Upper lobe of left lung (tissue), 6 donors: ENCODE results near the gene TNNC1. TPM values are rescaled to one million over a fixed set of nuclear protein-coding genes. Genes with fewer than 3 reads are reported as not detected.

Source experiments
- ATAC-seq, 2 donors: fragments of 200-7000 bp; cut with Tn5 transposase; one replicate each; pipeline ENCODE4 v1.9.1; 2022; ENCODE audit warnings: mild to moderate bottlenecking in 2 of 2, moderate library complexity in 2 of 2; ENCODE audit not compliant: low FRiP score in 2 of 2
- DNase-seq, 2 donors: peaks; one replicate each; pipeline ENCODE4 v3.0.0-alpha.2; 2019 to 2020
- H3K27ac ChIP-seq, 4 donors: fragments of 200-600 bp; sonication (generic); one replicate each; pipeline ENCODE4 v1.5.1; 2016 to 2019
- H3K27me3 ChIP-seq, 4 donors: fragments of 200-600 bp; sonication (generic); one replicate each; pipeline ENCODE4 v1.5.1; 2017 to 2019
- H3K36me3 ChIP-seq, 4 donors: fragments of 200-600 bp; sonication (generic); one replicate each; pipeline ENCODE4 v1.5.1; 2016 to 2019
- H3K4me1 ChIP-seq, 4 donors: fragments of 200-600 bp; sonication (generic); one replicate each; pipeline ENCODE4 v1.5.1; 2018 to 2019
- H3K4me3 ChIP-seq, 4 donors: fragments of 200-600 bp; sonication (generic); one replicate each; pipeline ENCODE4 v1.5.1; 2017 to 2019; ENCODE audit warnings: mild to moderate bottlenecking in 2 of 4, moderate library complexity in 1 of 4
- H3K9me3 ChIP-seq, 4 donors: fragments of 200-600 bp; sonication (generic); one replicate each; pipeline ENCODE4 v1.5.1; 2018 to 2019
- CTCF ChIP-seq, 6 experiments: fragments of 450-650 bp in 4 of 6; fragments of 200-600 bp in 2 of 6; sonication (generic) in 2 of 6; IDR thresholded peaks; one replicate each; pipeline ENCODE4 v1.5.1; 2016 to 2019; ENCODE audit warnings: antibody characterized with exemption in 6 of 6
- EP300 ChIP-seq, 4 donors: sonication (generic); formaldehyde crosslinking; IDR thresholded peaks; one replicate each; pipeline ENCODE4 v1.5.1; 2017; ENCODE audit warnings: antibody characterized with exemption in 4 of 4, control low read depth in 2 of 4
- POLR2A ChIP-seq, 4 donors: fragments of 450-650 bp; IDR thresholded peaks; one replicate each; pipeline ENCODE4 v1.5.1; 2016 to 2017; ENCODE audit warnings: antibody characterized with exemption in 4 of 4, mild to moderate bottlenecking in 2 of 4
- POLR2AphosphoS5 ChIP-seq, 2 donors: sonication (generic); formaldehyde crosslinking; IDR thresholded peaks; one replicate each; pipeline ENCODE4 v1.5.1; 2017; ENCODE audit warnings: antibody characterized with exemption in 2 of 2
- WGBS, 2 donors: methylation state at CpG; one replicate each; pipeline ENCODE4 v1.1.5; 2017 to 2018; 5-methylcytosine and 5-hydroxymethylcytosine counted together
- total RNA-seq, 6 donors: library from RNA; depleted of rRNA in 4 of 6; stranded (reverse); fragments of >200 nt in 4 of 6; gene quantifications; one replicate each; pipeline versions ENCODE4 v1.1.0 to v1.2.1, GENCODE V29; 2016 to 2021
- donor health status: DM: no; HTN: no; CAD: no; lungs with moderate emphysema.
- donor health status: DM: no; HTN: yes; CAD: no; lungs with severe emphysema.

TNNC1 gene
- total RNA-seq, 6 donors from 2014 or later: 28.3 to 196 (median 122) TPM

- Histone ChIP-seq H3K9me3 (no peaks in the 10 kb centered on the region), H3K27ac (peak within 1 kb of the TSS; percentile 85 to 95 (median 90)), H3K4me1 (peaks cover 23 to 41% (median 32%) of the 10 kb centered on the region in 4 donors), H3K36me3 (peaks cover 13 to 30% (median 21%) of the 10 kb centered on the region in 4 donors), H3K27me3 (no peaks in the 10 kb centered on the region), H3K4me3 (peak within 1 kb of the TSS; percentile 45 to 95 (median 83))
- TF ChIP-seq EP300 (IDR thresholded peaks at IDR 0.05) (peak in 1 of 4 donors; percentile 77), POLR2A (IDR thresholded peaks at IDR 0.05) (peak in 2 of 4 donors; percentile 60 to 79), CTCF (IDR thresholded peaks at IDR 0.05) (no peak), POLR2AphosphoS5 (IDR thresholded peaks at IDR 0.05) (peak; percentile 68 to 75)
- WGBS, 2 donors: 1 to 3% methylated on average over 14 to 74 of the region's 86 CpGs
- ATAC-seq: peak; percentile 81 to 94
- peak; percentile 91 to 100 for DNase-seq
Measured at GRCh38 chr3:52455283-52456168, 1.7 kb upstream of the TNNC1 start, which contains the start of gene NISCH. TSS of gene NISCH (plus strand) at chr3:52455604. CDS start at chr3:52455642, 38 bp downstream.

DNA sequence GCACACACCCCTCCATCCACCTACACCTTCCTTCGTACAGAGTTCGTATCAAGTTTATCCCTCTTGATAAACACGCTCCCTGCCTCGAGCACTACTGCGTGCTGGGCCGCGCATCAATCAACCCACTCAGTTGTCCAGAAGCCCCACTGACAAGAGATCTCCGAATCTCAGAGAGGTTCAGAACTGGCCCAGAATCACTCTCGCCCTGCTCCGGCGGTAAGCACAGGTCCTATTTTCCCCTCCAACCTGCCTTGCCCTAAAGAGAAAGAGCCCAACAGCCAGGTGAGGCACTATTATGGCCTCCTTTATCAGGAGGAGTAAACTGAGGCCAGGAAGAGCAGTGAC lies 1.1 kb upstream of the TNNC1 start:
- no peak for DNase-seq
- Histone ChIP-seq H3K27ac (peak overlapping the region; percentile 85 to 95 (median 90)), H3K4me3 (peak overlapping the region; percentile 45 to 95 (median 83)), H3K4me1 (peaks cover 23 to 41% (median 35%) of the 10 kb centered on the region in 4 donors), H3K9me3 (no peaks in the 10 kb centered on the region), H3K27me3 (no peaks in the 10 kb centered on the region), H3K36me3 (peaks cover 8 to 24% (median 17%) of the 10 kb centered on the region in 4 donors)
- ATAC-seq: no peak
- TF ChIP-seq EP300 (IDR thresholded peaks at IDR 0.05): no peak
- TF ChIP-seq POLR2AphosphoS5 (IDR thresholded peaks at IDR 0.05): no peak
- TF ChIP-seq POLR2A (IDR thresholded peaks at IDR 0.05): no peak
- TF ChIP-seq CTCF (IDR thresholded peaks at IDR 0.05): no peak
- 30 to 39% methylated on average over 11 of the region's 11 CpGs for WGBS, 2 donors

GRCh38 chr3:52454250-52454937 lies 553 bp upstream of the TNNC1 start:
- Histone ChIP-seq H3K4me1 (peaks cover 23 to 41% (median 35%) of the 10 kb centered on the region in 4 donors), H3K4me3 (peak overlapping the region in 3 of 4 donors; percentile 81 to 95 (median 85)), H3K27me3 (no peaks in the 10 kb centered on the region), H3K36me3 (peaks cover 8 to 19% (median 15%) of the 10 kb centered on the region in 4 donors), H3K9me3 (no peaks in the 10 kb centered on the region), H3K27ac (peak overlapping the region; percentile 85 to 95 (median 90))
- TF ChIP-seq EP300 (IDR thresholded peaks at IDR 0.05): no peak
- TF ChIP-seq POLR2AphosphoS5 (IDR thresholded peaks at IDR 0.05): no peak
- ATAC-seq (no peak), DNase-seq (no peak)
- 50 to 57% methylated on average over 7 to 8 of the region's 8 CpGs for WGBS, 2 donors

- peak overlapping the region in 1 of 4 donors; percentile 38 for H3K4me3 ChIP-seq
- no peaks in the 10 kb centered on the region for H3K9me3 ChIP-seq
- ATAC-seq (no peak), DNase-seq (no peak)
- TF ChIP-seq EP300 (IDR thresholded peaks at IDR 0.05) (no peak), POLR2AphosphoS5 (IDR thresholded peaks at IDR 0.05) (no peak), CTCF (IDR thresholded peaks at IDR 0.05) (no peak), POLR2A (IDR thresholded peaks at IDR 0.05) (no peak)
- peaks cover 0 to 3% (median 0%) of the 10 kb centered on the region in 4 donors for H3K36me3 ChIP-seq
- 76% methylated on average over 10 of the region's 11 CpGs; no CpG with 5 or more reads in 1 of the 2 donors for WGBS, 2 donors
- H3K4me1 ChIP-seq: peaks cover 23 to 41% (median 33%) of the 10 kb centered on the region in 4 donors
- H3K27me3 ChIP-seq: no peaks in the 10 kb centered on the region
- H3K27ac ChIP-seq: peak overlapping the region in 2 of 4 donors; percentile 5 to 10
Measured at GRCh38 chr3:52452570-52453221, 1.1 kb downstream of the TNNC1 start.
